ENCODE results near the gene SRL.

SRL gene

DNA sequence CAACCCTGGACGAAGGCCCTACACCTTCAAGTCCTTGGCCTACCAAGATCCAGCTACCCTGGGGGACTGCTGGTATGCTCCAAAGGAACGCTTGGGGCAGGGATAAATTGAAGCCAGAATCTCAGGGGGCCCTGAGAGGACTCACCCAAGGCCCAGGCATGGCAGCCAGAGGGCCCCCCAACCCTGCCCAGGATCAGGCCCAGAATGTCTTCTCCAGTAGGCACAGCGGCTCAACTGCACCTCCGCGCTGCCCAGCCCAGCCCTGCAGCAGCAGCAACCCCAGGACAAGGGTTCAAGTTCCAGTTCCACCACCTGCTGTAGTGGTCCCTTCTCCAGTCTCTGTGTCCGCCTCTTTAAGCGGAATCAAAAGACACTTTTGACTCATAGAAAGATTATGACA is 28.7 kb upstream of the SRL start:
- no peak for DNase-seq (ENCODE audit: extremely low read depth, low read depth)
- H3K4me3 ChIP-seq (replicated peaks; ENCODE audit: low read depth, low read length), result peak overlapping the region; percentile 90
- TF ChIP-seq, protein P1, sequence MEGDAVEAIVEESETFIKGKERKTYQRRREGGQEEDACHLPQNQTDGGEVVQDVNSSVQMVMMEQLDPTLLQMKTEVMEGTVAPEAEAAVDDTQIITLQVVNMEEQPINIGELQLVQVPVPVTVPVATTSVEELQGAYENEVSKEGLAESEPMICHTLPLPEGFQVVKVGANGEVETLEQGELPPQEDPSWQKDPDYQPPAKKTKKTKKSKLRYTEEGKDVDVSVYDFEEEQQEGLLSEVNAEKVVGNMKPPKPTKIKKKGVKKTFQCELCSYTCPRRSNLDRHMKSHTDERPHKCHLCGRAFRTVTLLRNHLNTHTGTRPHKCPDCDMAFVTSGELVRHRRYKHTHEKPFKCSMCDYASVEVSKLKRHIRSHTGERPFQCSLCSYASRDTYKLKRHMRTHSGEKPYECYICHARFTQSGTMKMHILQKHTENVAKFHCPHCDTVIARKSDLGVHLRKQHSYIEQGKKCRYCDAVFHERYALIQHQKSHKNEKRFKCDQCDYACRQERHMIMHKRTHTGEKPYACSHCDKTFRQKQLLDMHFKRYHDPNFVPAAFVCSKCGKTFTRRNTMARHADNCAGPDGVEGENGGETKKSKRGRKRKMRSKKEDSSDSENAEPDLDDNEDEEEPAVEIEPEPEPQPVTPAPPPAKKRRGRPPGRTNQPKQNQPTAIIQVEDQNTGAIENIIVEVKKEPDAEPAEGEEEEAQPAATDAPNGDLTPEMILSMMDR (IDR thresholded peaks at IDR 0.05; ENCODE audit: low read depth, low read length, missing control alignments), result no peak

- TF ChIP-seq, protein P1 (IDR thresholded peaks at IDR 0.05; ENCODE audit: low read depth, low read length, missing control alignments), result no peak
- no peak for DNase-seq (ENCODE audit: extremely low read depth, low read depth)
- peak overlapping the region; percentile 90 for H3K4me3 ChIP-seq (replicated peaks; ENCODE audit: low read depth, low read length)
Measured at GRCh38 chr16:4270091-4270490, 28.2 kb upstream of the SRL start.

DNA sequence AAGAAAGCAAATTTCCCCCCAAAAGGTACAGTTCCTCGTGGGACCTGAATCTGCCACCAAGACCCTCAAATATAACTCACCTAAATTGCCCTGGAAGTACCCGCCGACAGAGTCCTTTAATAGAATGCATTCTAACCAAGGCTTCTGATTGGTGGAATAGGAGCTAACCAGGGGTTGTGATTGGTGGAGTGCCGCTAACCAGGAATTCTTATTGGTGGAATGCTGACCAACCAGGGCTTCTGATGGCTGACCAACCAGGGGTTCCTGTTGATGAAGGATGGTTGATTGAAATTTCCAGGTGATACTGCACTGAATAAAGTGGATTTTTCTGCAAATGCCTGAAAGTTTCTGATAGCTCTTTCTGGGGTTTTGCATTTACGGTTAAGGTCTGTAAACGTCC is 24.5 kb upstream of the SRL start:
- no peak for DNase-seq (ENCODE audit: extremely low read depth, low read depth)
- TF ChIP-seq, protein P1 (IDR thresholded peaks at IDR 0.05; ENCODE audit: low read depth, low read length, missing control alignments), result no peak

GRCh38 chr16:4265676-4266075 is 23.8 kb upstream of the SRL start:
- H3K4me3 ChIP-seq (replicated peaks; ENCODE audit: low read depth, low read length), result no peak overlapping the region
- no peak for DNase-seq (ENCODE audit: extremely low read depth, low read depth)
- TF ChIP-seq, protein P1 (IDR thresholded peaks at IDR 0.05; ENCODE audit: low read depth, low read length, missing control alignments), result no peak

More for the DNA sequence above, 24.5 kb upstream of the SRL start:
- H3K4me3 ChIP-seq (replicated peaks; ENCODE audit: low read depth, low read length), result no peak overlapping the region

DNA sequence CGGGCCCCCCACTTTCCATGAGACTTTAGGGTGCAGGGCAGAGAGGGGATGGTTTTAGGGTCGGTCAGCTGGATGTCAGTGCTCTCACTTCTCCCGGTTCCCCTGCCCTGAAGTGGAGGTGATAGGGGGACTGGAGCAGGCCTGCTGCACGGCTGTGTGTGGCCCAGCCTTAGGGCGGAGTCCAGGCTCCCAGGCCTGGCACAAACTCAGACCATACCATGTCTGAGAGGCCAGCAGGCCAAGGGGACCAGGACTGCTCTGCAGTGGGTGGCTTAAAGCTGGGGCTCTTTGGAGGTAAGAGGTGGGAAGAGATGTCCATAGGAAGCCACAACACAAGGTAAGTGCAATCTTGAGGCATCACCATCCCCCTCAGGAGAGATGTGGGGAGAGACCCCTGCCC is 22.7 kb upstream of the SRL start:
- peak overlapping the region; percentile 30 for H3K4me3 ChIP-seq (replicated peaks; ENCODE audit: low read depth, low read length)
- TF ChIP-seq, protein P1 (IDR thresholded peaks at IDR 0.05; ENCODE audit: low read depth, low read length, missing control alignments), result no peak
- DNase-seq (ENCODE audit: extremely low read depth, low read depth), result no peak

GRCh38 chr16:4263504-4264436 is 21.9 kb upstream of the SRL start:
- TF ChIP-seq, protein P1 (IDR thresholded peaks at IDR 0.05; ENCODE audit: low read depth, low read length, missing control alignments), result no peak
- peak; percentile 87 for DNase-seq (ENCODE audit: extremely low read depth, low read depth)
- H3K4me3 ChIP-seq (replicated peaks; ENCODE audit: low read depth, low read length), result peak overlapping the region; percentile 30
